GM12878 (cell line): ENCODE results near the gene LPAR3. TPM values are rescaled to one million over a fixed set of nuclear protein-coding genes. Genes with fewer than 3 reads are reported as not detected.

ENCODE experiments used
- BCLAF1 ChIP-seq: fragments of 450-650 bp; IDR thresholded peaks from 2 replicates; pipeline ENCODE4 v1.6.1; 2017; ENCODE audit warnings: antibody characterized with exemption, mild to moderate bottlenecking, moderate library complexity
- CBX3 ChIP-seq: fragments of 200-600 bp; sonication (generic); IDR thresholded peaks from 2 replicates; pipeline ENCODE4 v1.6.1; 2016; ENCODE audit warnings: low read depth, borderline replicate concordance
- CHD4 ChIP-seq: fragments of 200-600 bp; sonication (generic); IDR thresholded peaks from 2 replicates; pipeline ENCODE4 v1.6.1; 2016; ENCODE audit warnings: mild to moderate bottlenecking
- CUX1 ChIP-seq: IDR thresholded peaks from 2 replicates; pipeline ENCODE4 v1.6.1; 2012; ENCODE audit warnings: improper control_type of control experiment, low read depth, low read length; ENCODE audit not compliant: insufficient replicate concordance
- ELK1 ChIP-seq: IDR thresholded peaks from 2 replicates; pipeline ENCODE4 v1.6.1; 2012; ENCODE audit warnings: low read depth, low read length, improper control_type of control experiment
- FOXM1 ChIP-seq: IDR thresholded peaks from 2 replicates; pipeline ENCODE4 v1.6.1; 2012; ENCODE audit warnings: low read depth, mild to moderate bottlenecking, inconsistent platforms, low read length, moderate library complexity
- HDAC2 ChIP-seq: fragments of 200-600 bp; sonication (generic); IDR thresholded peaks from 2 replicates; pipeline ENCODE4 v1.6.1; 2017
- IRF4 ChIP-seq: IDR thresholded peaks from 2 replicates; pipeline ENCODE4 v1.6.1; 2011; ENCODE audit warnings: low read depth, low read length
- NKRF ChIP-seq: fragments of 450-650 bp; conservative IDR thresholded peaks from 2 replicates; pipeline ENCODE4 v1.6.1; 2017; ENCODE audit warnings: mild to moderate bottlenecking, moderate library complexity
- SIN3A ChIP-seq: IDR thresholded peaks from 2 replicates; pipeline ENCODE4 v1.6.1; 2012; ENCODE audit warnings: low read depth, low read length, improper control_type of control experiment
- SRF ChIP-seq, 2 experiments: IDR thresholded peaks; 2 replicates each; pipeline ENCODE4 v1.6.1; 2011; ENCODE audit warnings: low read depth in 2 of 2, low read length in 2 of 2, mild to moderate bottlenecking in 1 of 2, moderate library complexity in 1 of 2
- TBL1XR1 ChIP-seq: IDR thresholded peaks from 2 replicates; pipeline ENCODE4 v1.6.1; 2012; ENCODE audit warnings: low read depth, low read length, improper control_type of control experiment
- TCF3 ChIP-seq: IDR thresholded peaks from 2 replicates; pipeline ENCODE4 v1.6.1; 2012; ENCODE audit warnings: low read depth, mild to moderate bottlenecking, low read length, borderline replicate concordance; ENCODE audit not compliant: insufficient read depth
- USF1 ChIP-seq: IDR thresholded peaks from 2 replicates; pipeline ENCODE4 v1.6.1; 2011; ENCODE audit warnings: borderline replicate concordance, low read depth, mild to moderate bottlenecking, moderate library complexity, mixed read lengths, low read length; ENCODE audit not compliant: insufficient read depth; ENCODE audit errors: extremely low read length
- ZNF207 ChIP-seq: fragments of 450-650 bp; IDR thresholded peaks from 2 replicates; pipeline ENCODE4 v1.6.1; 2014; ENCODE audit warnings: antibody characterized with exemption, mild to moderate bottlenecking, borderline replicate concordance
- ZNF217 ChIP-seq: fragments of 450-650 bp; IDR thresholded peaks from 2 replicates; pipeline ENCODE4 v1.6.1; 2017; ENCODE audit warnings: antibody characterized with exemption, mild to moderate bottlenecking
- polyA plus RNA-seq, 11 experiments: library from polyadenylated mRNA; depleted of rRNA in 4 of 11; unstranded in 6 of 11; stranded (reverse) in 5 of 11; fragments of >200 nt; fragmentation: Nextera tagmentation in 4 of 11; fragmentation: Illumina TruSeq in 1 of 11; extraction: Ambion mirVana in 4 of 11; extraction: Trizol in 1 of 11; gene quantifications; 1 replicate in 1 of 11; 2 replicates in 10 of 11; pipeline versions ENCODE4 v1.2.1 to v1.2.3, GENCODE V29; 2011 to 2016; ENCODE audit warnings: inconsistent platforms in 2 of 11, missing spikeins in 2 of 11, low read depth in 1 of 11
- total RNA-seq, 4 experiments: library from RNA; depleted of rRNA in 3 of 4; stranded (reverse); fragments of >200 nt in 3 of 4; fragmentation: Illumina TruSeq in 1 of 4; extraction: Trizol in 1 of 4; gene quantifications; 2 replicates each; pipeline versions ENCODE4 v1.2.1 to v1.2.3, GENCODE V29; 2013 to 2021

Gene LPAR3
- total and polyA plus RNA-seq, 10 of the 15 experiments (the other 5 are each of a cell fraction or from before 2014, with no cell fraction given), result 0.03 to 0.31 (median 0.09) TPM; not detected in 3

GRCh38 chr1:84862810-84863251 lies 30.2 kb downstream of the LPAR3 start (continued):
- no peak for TF ChIP-seq ZNF207
- TF ChIP-seq TCF3, result no peak
- no peak for TF ChIP-seq NKRF
- TF ChIP-seq BCLAF1, result no peak
- TF ChIP-seq IRF4, result no peak
- no peak for TF ChIP-seq CUX1
- TF ChIP-seq USF1, result no peak
- TF ChIP-seq HDAC2, result no peak
- TF ChIP-seq FOXM1, result peak; percentile 68; the same call in 1 of the 2 replicates
- TF ChIP-seq SIN3A, result no peak
- TF ChIP-seq CHD4, result no peak
- no peak for TF ChIP-seq ELK1
- no peak for TF ChIP-seq CBX3
- peak; percentile 58; the same call in 1 of the 2 replicates for TF ChIP-seq TBL1XR1
- no peak for TF ChIP-seq SRF (IDR thresholded peaks at IDR 0.05; ENCODE audit: low read depth in 2 of 2, low read length in 2 of 2)
- TF ChIP-seq ZNF217, result no peak
